Activated T-helper 1 cell treated with anti-CD3 and anti-CD28 coated beads, Interleukin-2, amount 50 U/mL, for 16 hours (primary cell): ENCODE data around the gene TMEM8B.
"Not testable (repeated sequence)": the region's sequence is repeated elsewhere in the genome, so short reads cannot be mapped to it uniquely, and the experiment has no call there.

Source experiments
- DNase-seq, 2 donors: peaks; one replicate each; pipeline ENCODE4 v3.0.0-alpha.2; 2020; ENCODE audit warnings: low read depth in 1 of 2, low spot score in 1 of 2

Gene TMEM8B

GRCh38 chr9:35905912-35906679 is 77.1 kb downstream of the TMEM8B start, which contains the start of gene HRCT1:
Gene HRCT1, plus strand, starts transcription at chr9:35906202. Its CDS starts 86 bp downstream, at chr9:35906288.
- DNase-seq, result no peak

- DNase-seq, result no peak
Measured at GRCh38 chr9:35906923-35907699, 78.1 kb downstream of the TMEM8B start.

GRCh38 chr9:35907711-35908503 is 78.9 kb downstream of the TMEM8B start:
- no peak for DNase-seq

GRCh38 chr9:35908504-35909125 is 79.6 kb downstream of the TMEM8B start:
- no peak for DNase-seq

- DNase-seq, result no peak
Measured at GRCh38 chr9:35909274-35909673, 80.2 kb downstream of the TMEM8B start, which contains the start of gene SPAAR. Gene SPAAR, plus strand, starts transcription at chr9:35909490. Its CDS starts 974 bp downstream, at chr9:35910464.

- DNase-seq, result no peak
Measured at GRCh38 chr9:35909687-35910612, 80.9 kb downstream of the TMEM8B start.

- DNase-seq, result no peak
Measured at GRCh38 chr9:35910613-35911359, 81.8 kb downstream of the TMEM8B start.

GRCh38 chr9:35911690-35912089 is 82.7 kb downstream of the TMEM8B start:
- no peak for DNase-seq

- DNase-seq, result no peak
Measured at GRCh38 chr9:35912791-35913400, 83.9 kb downstream of the TMEM8B start.

GRCh38 chr9:35913429-35913828 is 84.4 kb downstream of the TMEM8B start:
- DNase-seq, result not testable (repeated sequence)

- no peak for DNase-seq
Measured at GRCh38 chr9:35914301-35914807, 85.3 kb downstream of the TMEM8B start.
